Measurements from ENCODE around the gene GASK1A. TPM values are rescaled to one million over a fixed set of nuclear protein-coding genes. Genes with fewer than 3 reads are reported as not detected.

Gene GASK1A
- total and polyA plus RNA-seq, 2 of the 8 experiments (the other 6 are each of a cell fraction or from before 2014, with no cell fraction given) = 4.7 to 7.9 TPM

GRCh38 chr3:43019826-43020225 is 40.7 kb downstream of the GASK1A start:
- Histone ChIP-seq H3K4ac (replicated peaks; ENCODE audit: insufficient read length, low read depth, low read length) (no peak overlapping the region), H3K14ac (ENCODE audit: insufficient read length) (no peak overlapping the region), H4K8ac (ENCODE audit: extremely low read depth, insufficient read depth, low read length) (no peak overlapping the region), H3K56ac (replicated peaks; ENCODE audit: insufficient read length, low read depth, low read length) (no peak overlapping the region), H3K4me1 (replicated peaks in 1 of 4; ENCODE audit: control insufficient read depth in 3 of 4, insufficient read depth in 4 of 4, low read length in 3 of 4) (no peaks in the 10 kb centered on the region), H3K23me2 (ENCODE audit: low read depth, low read length) (no peaks in the 10 kb centered on the region), H2BK5ac (ENCODE audit: low read depth, low read length) (no peak overlapping the region), H3K9ac (replicated peaks in 1 of 4; ENCODE audit: extremely low read depth in 1 of 4, low read depth in 3 of 4, low read length in 3 of 4) (no peak overlapping the region), H4K5ac (ENCODE audit: insufficient read length, low read depth, low read length) (no peak overlapping the region), H3K4me2 (ENCODE audit: insufficient read depth in 1 of 2, low read depth in 2 of 2, low read length in 2 of 2) (no peak overlapping the region), H2BK120ac (replicated peaks; ENCODE audit: low read depth, low read length) (no peak overlapping the region), H2BK12ac (ENCODE audit: low read depth, low read length) (no peak overlapping the region), H4K91ac (replicated peaks; ENCODE audit: insufficient read length, low read length) (no peak overlapping the region), H3K9me3 (ENCODE audit: insufficient read depth in 2 of 2, low read depth in 1 of 2, low read length in 1 of 2) (peaks cover 0 to 4% of the 10 kb centered on the region in 2 experiments; a peak in 1 of 4 replicates), H3K36me3 (ENCODE audit: control insufficient read depth in 2 of 4, insufficient read depth in 4 of 4, low read length in 3 of 4) (no peaks in the 10 kb centered on the region; a peak in 1 of 8 replicates), H3K4me3 (ENCODE audit: extremely low read depth in 1 of 4, insufficient read depth in 2 of 4, low read depth in 3 of 4, low read length in 4 of 4) (no peak overlapping the region), H3K79me2 (ENCODE audit: control insufficient read depth in 1 of 2, insufficient read depth in 2 of 2, low read length in 2 of 2) (no peaks in the 10 kb centered on the region), H3K23ac (ENCODE audit: insufficient read length) (no peak overlapping the region), H4K20me1 (replicated peaks in 1 of 2; ENCODE audit: control insufficient read depth in 1 of 2, insufficient read depth in 2 of 2, low read length in 2 of 2) (peaks cover 0 to 2% of the 10 kb centered on the region in 2 experiments), H2BK15ac (ENCODE audit: low read length) (no peak overlapping the region), H3K27me3 (replicated peaks in 1 of 4; ENCODE audit: control insufficient read depth in 3 of 4, extremely low read depth in 1 of 4, insufficient read depth in 3 of 4, low read length in 3 of 4) (no peaks in the 10 kb centered on the region), H2AK5ac (ENCODE audit: low read depth, low read length) (no peak overlapping the region), H3K27ac (ENCODE audit: low read depth, low read length) (no peak overlapping the region), H2BK20ac (ENCODE audit: low read length) (no peak overlapping the region), H2AFZ (ENCODE audit: low read length) (no peak overlapping the region), H3K18ac (ENCODE audit: extremely low read depth, low read length) (no peak overlapping the region), H3K79me1 (ENCODE audit: low read depth, low read length) (0 out of 2 replicates have a peak, but pooled peaks cover 3% of the 10 kb centered on the region)
- ChIA-PET POLR2A (ENCODE audit: partially characterized antibody) (interaction anchor here (1.5 kb wide), 1 partner anchor 12 kb away, joined by 3 read pairs; no protein-coding TSS in a partner anchor), CTCF (ENCODE audit: partially characterized antibody) (no interaction called here)
- TF ChIP-seq RNF2 (IDR thresholded peaks at IDR 0.05; ENCODE audit: borderline replicate concordance, low read depth, low read length, missing control alignments, poor library complexity, severe bottlenecking) (no peak), POU5F1 (IDR thresholded peaks at IDR 0.05; ENCODE audit: low read depth, low read length) (no peak), GABPA (IDR thresholded peaks at IDR 0.05; ENCODE audit: borderline replicate concordance, insufficient read depth, low read length) (no peak), CBX8 (IDR thresholded peaks at IDR 0.05; ENCODE audit: borderline replicate concordance, low read depth, low read length) (no peak), RFX5 (IDR thresholded peaks at IDR 0.05; ENCODE audit: borderline replicate concordance, low read depth, low read length) (no peak), POLR2AphosphoS5 (IDR thresholded peaks at IDR 0.05; ENCODE audit: low read depth, low read length) (no peak)
- TF ChIP-seq, protein P1, sequence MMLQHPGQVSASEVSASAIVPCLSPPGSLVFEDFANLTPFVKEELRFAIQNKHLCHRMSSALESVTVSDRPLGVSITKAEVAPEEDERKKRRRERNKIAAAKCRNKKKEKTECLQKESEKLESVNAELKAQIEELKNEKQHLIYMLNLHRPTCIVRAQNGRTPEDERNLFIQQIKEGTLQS (IDR thresholded peaks at IDR 0.05; ENCODE audit: insufficient read depth, low read depth, low read length) = no peak
- FAIRE-seq (no peak), DNase-seq (ENCODE audit: low read depth in 1 of 2, low spot score in 2 of 2) (no peak)
